ENCODE results near the gene SSBP2. TPM values are rescaled to one million over a fixed set of nuclear protein-coding genes. Genes with fewer than 3 reads are reported as not detected.

Gene SSBP2
- polyA plus RNA-seq, 1 donor = 63.5 TPM

DNA sequence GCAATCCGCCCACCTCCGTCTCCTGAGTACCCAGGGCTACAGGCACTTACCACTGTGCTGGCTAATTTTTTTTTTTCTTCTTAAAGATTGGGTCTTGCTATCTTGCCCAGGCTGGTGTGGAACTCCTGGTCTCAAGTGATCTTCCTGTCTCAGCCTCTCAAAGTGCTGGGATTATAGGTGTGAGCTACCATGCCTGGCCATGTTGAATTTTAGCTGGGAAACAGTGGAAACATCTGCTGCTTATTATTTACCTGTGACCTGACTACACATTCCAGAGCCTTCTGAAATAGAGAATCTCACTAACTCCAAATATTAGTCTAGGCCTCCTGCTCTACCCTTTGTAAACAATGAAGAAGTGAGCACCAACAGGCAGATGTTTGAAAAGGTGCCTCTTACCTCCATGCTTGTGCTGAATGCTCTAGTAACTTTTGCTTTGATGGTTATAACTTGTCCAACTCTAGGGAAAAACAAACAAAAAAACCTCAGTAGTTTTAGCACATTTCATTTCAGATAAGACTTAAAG is 379.5 kb downstream of the SSBP2 start:
- DNase-seq = no peak

DNA sequence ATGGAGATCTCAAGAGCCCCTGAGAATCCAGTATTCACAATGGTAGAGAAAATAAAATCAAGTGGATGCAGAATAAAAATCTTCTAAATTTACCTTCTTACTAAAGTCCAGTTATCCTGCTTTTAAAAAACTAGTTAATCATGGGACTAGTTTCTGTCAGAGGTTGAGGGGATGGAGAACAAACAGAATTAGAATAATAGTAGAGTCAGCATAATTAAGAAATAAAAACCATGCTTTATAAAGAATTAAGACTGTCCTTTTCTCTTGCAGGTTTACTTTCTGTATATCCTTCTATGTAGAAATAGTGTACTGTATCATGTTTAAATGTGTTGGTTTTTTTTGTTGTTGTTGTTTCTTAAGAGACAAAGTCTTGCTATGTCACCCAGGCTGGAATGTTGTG is 380.0 kb downstream of the SSBP2 start:
- DNase-seq = no peak

- DNase-seq = no peak
Measured at GRCh38 chr5:81365541-81365940, 385.4 kb downstream of the SSBP2 start.

DNA sequence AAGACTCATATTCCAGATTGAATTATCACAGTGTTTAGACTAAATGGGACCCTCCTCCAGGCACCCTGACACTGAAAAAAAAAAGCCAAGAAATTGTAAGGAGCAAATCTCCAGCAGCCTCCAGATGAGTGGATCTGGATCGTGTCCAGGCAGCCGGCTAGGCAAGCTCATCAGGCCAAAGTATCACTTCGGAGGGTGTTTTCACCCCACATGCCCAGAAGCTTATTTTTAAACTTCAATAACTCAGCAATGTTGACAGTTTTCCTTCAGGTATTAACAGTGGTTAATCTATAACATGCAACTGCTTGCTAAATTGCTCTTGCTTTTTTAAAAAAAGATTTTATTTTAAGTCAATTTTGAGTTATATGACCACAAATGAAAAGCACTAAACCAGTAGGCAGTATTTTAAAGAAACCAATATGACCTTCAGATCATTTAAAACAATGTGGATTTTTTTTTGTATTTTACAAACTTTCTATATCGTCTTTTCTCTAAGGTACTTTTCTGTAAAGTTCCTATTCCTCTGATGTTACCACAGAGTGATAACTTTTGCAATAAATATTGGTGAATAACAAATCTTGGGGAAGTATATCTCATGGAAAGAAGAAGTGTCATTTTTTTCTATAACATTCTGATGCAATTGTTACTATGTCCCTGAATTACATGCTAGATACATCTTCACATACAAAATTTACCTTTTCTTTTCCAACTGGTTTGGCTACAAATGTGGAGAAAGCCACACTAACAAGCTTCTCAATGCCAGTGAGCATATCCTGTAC is 387.6 kb downstream of the SSBP2 start:
- DNase-seq = no peak

Other genes with a start within 250 kb of the SSBP2 start
- 5.9 TPM for gene ATG10, start 220.9 kb upstream of the SSBP2 start, polyA plus RNA-seq (ENCODE audit: insufficient read length)